Stimulated activated CD4-positive, alpha-beta T cell treated with anti-CD3 and anti-CD28 coated beads, TNF-alpha, amount 100 ng/mL, for 24 hours (primary cell): ENCODE results near the gene MIS18BP1.
"Not testable (repeated sequence)": the region's sequence is repeated elsewhere in the genome, so short reads cannot be mapped to it uniquely, and the experiment has no call there.

Experiments
- DNase-seq, 3 experiments: peaks; one replicate each; pipeline ENCODE4 v3.0.0-alpha.2; 2020; ENCODE audit warnings: low read depth in 3 of 3

MIS18BP1 gene

GRCh38 chr14:45246691-45247090 is 6.3 kb downstream of the MIS18BP1 start:
- DNase-seq = no peak

- no peak for DNase-seq
Observed at GRCh38 chr14:45246151-45246550, 6.9 kb downstream of the MIS18BP1 start.

- no peak for DNase-seq
Observed at GRCh38 chr14:45242706-45243105, 10.3 kb downstream of the MIS18BP1 start.

- no peak for DNase-seq
Observed at GRCh38 chr14:45238988-45239387, 14.0 kb downstream of the MIS18BP1 start.

DNA sequence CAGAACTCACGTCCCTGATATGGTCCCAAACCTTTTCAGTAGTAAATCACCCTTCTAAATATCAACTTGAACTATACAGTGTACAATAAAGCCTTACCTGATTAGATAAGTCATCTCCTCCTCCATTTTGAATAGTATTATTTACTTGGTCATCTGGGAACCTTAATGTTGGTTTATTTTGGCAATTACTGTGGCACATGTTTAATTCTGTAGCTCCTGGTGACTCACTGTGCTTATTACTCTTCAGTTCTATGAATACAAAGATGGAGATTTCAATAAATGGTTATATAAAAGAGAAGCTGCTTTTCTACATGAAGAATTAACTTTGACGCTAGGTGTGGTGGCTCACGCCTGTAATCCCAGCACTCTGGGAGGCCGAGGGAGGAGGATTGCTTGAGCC is 25.4 kb downstream of the MIS18BP1 start:
- no peak for DNase-seq

- DNase-seq = no peak
Observed at GRCh38 chr14:45222485-45223262, 30.3 kb downstream of the MIS18BP1 start.

DNA sequence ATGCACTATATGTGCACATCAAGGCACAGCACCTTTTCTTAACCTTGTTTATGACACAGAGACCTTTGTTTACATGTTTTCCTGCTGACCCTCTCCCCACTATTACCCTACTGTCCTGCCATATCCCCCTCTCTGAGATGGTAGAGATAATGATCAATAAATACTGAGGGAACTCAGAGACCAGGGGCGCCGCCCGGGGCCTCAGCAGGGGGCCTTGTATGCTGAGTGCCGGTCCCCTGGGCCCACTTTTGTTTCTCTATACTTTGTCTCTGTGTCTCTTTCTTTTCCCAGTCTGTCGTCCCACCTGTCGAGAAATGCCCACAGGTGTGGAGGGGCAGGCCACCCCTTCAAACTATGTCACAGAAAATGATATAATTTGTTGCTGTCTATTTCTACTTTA is 38.7 kb downstream of the MIS18BP1 start:
- DNase-seq = not testable (repeated sequence)

- not testable (repeated sequence) for DNase-seq
Observed at GRCh38 chr14:45213716-45214115, 39.3 kb downstream of the MIS18BP1 start.

DNA sequence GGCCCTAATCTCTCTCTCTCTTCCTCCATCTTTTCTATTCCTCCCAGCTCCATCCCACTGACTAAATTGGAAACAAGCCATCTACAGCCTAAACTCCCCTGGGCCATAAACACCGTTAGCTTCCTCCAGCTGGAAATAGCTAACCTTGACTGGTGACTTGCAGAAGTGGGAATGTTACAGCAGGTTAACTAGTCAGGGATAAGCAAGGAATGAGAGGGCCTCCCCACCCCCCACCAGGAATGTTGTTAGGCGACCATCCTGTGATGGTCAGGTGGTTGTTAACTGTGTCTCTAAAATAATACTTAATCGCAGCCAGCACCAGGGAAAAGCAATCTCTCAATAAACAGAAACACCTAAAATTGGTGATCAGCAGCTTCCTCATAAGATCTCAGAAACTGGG is 40.8 kb downstream of the MIS18BP1 start:
- no peak for DNase-seq

GRCh38 chr14:45211295-45211694 is 41.7 kb downstream of the MIS18BP1 start:
- DNase-seq = no peak

DNA sequence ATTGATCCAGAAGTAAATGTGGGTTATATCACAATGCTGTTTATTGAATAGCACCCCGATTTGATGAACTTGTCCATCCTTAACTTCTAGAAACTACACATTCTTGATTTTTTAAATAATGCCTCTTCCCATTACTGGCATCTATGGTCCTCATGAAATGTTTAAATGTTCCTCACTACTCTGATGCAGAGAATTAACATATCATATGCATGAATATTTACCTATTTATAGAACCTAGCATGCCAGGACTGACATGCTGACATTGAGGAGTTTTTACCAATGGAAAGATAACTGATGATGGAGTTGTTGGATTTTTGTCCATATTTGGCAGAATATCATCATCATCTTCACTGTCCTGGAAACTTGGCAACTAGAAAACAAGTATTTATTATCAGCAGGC is 42.8 kb downstream of the MIS18BP1 start:
- no peak for DNase-seq

DNA sequence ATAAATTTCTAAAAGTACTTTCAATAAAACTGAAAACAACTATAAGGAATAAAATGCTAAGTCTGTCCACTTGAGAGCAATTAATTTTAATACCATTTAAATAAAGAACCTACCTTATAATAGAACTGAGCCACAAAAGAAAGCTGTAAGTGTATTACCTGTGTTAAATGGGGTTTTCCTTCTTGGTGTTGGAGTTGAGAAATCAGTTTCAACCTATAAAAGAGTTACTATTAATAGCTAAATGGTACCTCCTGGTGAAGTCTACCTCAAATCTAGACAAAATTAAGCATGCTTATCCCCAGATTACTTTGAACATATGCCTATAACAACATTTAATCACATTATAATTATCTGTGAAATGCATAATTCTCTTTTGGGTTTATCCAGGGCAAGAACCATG is 48.8 kb downstream of the MIS18BP1 start:
- DNase-seq = no peak

- DNase-seq = peak in 1 of 3 experiments; percentile 3
Observed at GRCh38 chr14:45201905-45202304, 51.1 kb downstream of the MIS18BP1 start.

- no peak for DNase-seq
Observed at GRCh38 chr14:45199230-45199629, 53.8 kb downstream of the MIS18BP1 start.

DNA sequence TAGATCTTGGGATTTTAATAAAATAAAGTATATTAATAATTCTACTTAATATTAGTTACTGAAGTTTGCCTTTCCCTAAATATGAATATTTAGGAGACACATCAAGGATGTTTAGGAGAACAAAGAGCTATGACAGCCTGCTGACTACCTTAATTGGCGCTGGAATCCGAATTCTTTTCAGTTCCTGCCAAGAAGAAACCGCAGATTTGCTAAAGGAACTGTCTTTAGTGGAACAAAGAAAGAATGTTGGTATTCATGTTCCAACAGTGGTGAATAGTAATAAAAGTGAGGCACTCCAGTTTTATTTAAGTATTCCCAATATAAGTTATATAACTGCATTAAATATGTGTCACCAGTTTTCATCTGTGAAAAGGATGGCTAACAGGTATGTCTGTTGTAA is 54.5 kb downstream of the MIS18BP1 start:
- no peak for DNase-seq

DNA sequence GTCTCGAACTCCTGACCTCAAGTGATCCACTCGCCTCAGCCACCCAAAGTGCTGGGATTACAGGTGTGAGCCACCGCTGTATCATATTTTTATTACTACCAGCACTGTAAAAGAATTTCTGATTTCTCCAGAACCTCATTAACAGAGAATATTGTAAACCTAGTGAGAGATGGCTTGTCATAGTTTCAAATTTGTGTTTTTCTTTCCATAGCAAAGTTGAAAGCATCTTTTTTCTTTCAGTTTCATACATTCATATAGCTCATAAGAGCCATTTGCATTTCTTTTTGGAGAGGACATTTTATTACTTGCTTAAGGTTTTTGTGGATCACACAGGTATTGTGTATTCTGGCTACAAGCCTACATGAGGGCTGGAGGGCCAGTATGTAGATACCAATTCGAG is 58.0 kb downstream of the MIS18BP1 start:
- DNase-seq = no peak

GRCh38 chr14:45185100-45185814 is 67.7 kb downstream of the MIS18BP1 start:
- no peak for DNase-seq

DNA sequence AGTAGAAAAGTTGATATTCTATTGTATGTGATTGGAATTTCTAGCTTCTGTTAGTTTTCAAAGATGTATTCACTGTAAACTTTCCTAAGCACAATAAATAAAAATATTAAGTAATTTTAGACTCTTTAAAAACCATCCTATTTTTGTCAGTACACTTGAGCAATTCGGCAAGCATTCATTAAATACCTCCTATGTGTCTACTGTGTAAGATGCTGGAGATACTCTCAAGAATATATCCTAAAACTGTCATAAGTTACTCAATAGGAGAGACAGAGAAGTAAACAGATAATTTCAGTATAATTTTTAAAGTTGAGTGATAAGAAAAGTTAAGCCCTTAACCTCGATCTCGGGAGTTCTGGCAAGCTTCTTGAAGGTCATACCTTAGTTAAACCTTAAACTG is 71.2 kb downstream of the MIS18BP1 start:
- DNase-seq = no peak

DNA sequence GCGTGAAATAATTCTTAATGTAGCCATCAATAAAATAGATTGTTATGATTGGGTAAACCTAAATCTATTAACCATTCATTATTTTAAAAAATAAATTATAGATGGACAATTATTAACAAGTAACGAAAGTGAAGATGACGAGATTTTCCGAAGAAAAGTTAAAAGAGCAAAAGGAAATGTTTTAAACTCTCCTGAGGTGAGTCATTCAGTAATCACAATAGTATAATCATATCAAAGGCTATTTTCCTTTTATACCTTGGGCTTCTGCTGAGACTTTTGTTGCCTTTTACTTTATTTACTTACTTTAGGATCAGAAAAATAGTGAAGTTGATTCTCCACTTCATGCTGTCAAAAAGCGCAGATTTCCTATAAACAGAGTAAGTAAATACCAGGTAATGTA is 71.7 kb downstream of the MIS18BP1 start:
- DNase-seq = no peak

DNA sequence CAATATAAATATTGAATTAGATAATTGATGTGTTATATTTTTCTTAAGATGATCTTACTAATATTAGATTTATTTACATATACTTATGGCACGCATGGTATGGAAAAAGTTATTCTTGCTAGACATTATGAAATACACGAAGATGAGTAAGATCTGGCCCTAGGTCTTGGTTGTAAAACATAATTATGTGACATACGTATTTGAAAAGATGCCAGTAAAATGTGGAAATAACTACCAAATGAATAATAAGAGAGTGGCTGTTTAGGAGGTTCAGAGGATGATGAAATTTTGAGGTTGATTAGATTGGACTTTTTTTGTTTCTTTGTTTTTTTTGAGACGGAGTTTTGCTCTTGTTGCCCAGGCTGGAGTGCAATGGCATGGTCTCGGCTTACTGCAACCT is 75.9 kb downstream of the MIS18BP1 start:
- no peak for DNase-seq

GRCh38 chr14:45169906-45170305 is 83.1 kb downstream of the MIS18BP1 start:
- no peak for DNase-seq

DNA sequence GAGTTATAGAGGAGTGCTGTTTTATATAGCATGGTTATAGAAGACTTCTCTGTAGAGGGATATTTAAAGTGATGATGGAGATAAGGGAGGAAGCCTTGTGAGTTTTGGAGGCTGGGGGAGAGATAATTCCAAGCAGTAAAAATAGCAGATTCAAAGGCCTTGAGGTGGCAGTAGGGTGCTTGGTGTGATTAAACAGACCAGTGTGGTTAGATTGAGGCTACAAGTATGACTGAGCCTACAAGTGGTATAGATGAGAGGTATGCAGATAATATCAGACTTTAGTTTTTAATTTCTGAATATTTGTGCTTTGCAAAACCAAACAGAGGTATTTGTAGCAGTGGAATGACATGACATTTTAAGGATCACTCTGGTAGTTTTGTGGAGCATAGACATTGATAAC is 96.9 kb downstream of the MIS18BP1 start:
- no peak for DNase-seq
